H9 (cell line): ENCODE measurements around the gene PLCH2. TPM values are rescaled to one million over a fixed set of nuclear protein-coding genes. Genes with fewer than 3 reads are reported as not detected.

Experiments used
- DNase-seq: peaks from one replicate; pipeline ENCODE4 v3.0.0-alpha.2; 2017
- H2AFZ ChIP-seq: one replicate; pipeline ENCODE4 v1.6.1; 2013; ENCODE audit warnings: mild to moderate bottlenecking, low read length, control low read depth, moderate library complexity
- H2AK5ac ChIP-seq: 2 replicates; pipeline ENCODE4 v1.6.1; 2013; ENCODE audit warnings: low read length, control low read depth, mixed read lengths; ENCODE audit not compliant: insufficient read length
- H2BK120ac ChIP-seq: one replicate; pipeline ENCODE4 v1.6.1; 2013; ENCODE audit warnings: low read depth, mild to moderate bottlenecking, low read length, control low read depth, inconsistent platforms; ENCODE audit not compliant: poor library complexity, severe bottlenecking
- H2BK12ac ChIP-seq: 2 replicates; pipeline ENCODE4 v1.6.1; 2013; ENCODE audit warnings: low read length, control low read depth, mixed read lengths, low read depth; ENCODE audit not compliant: insufficient read length
- H2BK15ac ChIP-seq: 2 replicates; pipeline ENCODE4 v1.6.1; 2013; ENCODE audit warnings: low read depth, low read length, control low read depth
- H2BK20ac ChIP-seq: one replicate; pipeline ENCODE4 v1.6.1; 2013; ENCODE audit warnings: low read depth, mild to moderate bottlenecking, low read length, control low read depth, inconsistent platforms; ENCODE audit not compliant: poor library complexity, severe bottlenecking
- H2BK5ac ChIP-seq: 2 replicates; pipeline ENCODE4 v1.6.1; 2013; ENCODE audit warnings: low read length, control low read depth, mixed read lengths; ENCODE audit not compliant: insufficient read length
- H3K14ac ChIP-seq: 2 replicates; pipeline ENCODE4 v1.6.1; 2013; ENCODE audit warnings: low read length, control low read depth; ENCODE audit not compliant: insufficient read depth
- H3K18ac ChIP-seq: 2 replicates; pipeline ENCODE4 v1.6.1; 2013; ENCODE audit warnings: low read depth, mild to moderate bottlenecking, mixed read lengths, low read length, control low read depth; ENCODE audit not compliant: insufficient read length
- H3K23ac ChIP-seq: 2 replicates; pipeline ENCODE4 v1.6.1; 2013; ENCODE audit warnings: low read length, control low read depth, mixed read lengths, low read depth; ENCODE audit not compliant: insufficient read length
- H3K23me2 ChIP-seq: 2 replicates; pipeline ENCODE4 v1.6.1; 2013; ENCODE audit warnings: low read depth, mild to moderate bottlenecking, mixed read lengths, low read length, control low read depth; ENCODE audit not compliant: insufficient read length, poor library complexity, severe bottlenecking
- H3K27ac ChIP-seq: 2 replicates; pipeline ENCODE4 v1.5.1; 2013; ENCODE audit warnings: low read length, control low read depth, mixed read lengths, low read depth; ENCODE audit not compliant: insufficient read length
- H3K27me3 ChIP-seq: 2 replicates; pipeline ENCODE4 v1.6.1; 2013; ENCODE audit warnings: low read length, control low read depth, inconsistent platforms; ENCODE audit not compliant: insufficient read depth
- H3K4ac ChIP-seq: 2 replicates; pipeline ENCODE4 v1.6.1; 2013; ENCODE audit warnings: low read depth, mild to moderate bottlenecking, control low read depth, inconsistent platforms, low read length, moderate library complexity
- H3K4me1 ChIP-seq: 2 replicates; pipeline ENCODE4 v1.6.1; 2013; ENCODE audit warnings: low read length, control low read depth, inconsistent platforms; ENCODE audit not compliant: insufficient read depth
- H3K4me2 ChIP-seq: 2 replicates; pipeline ENCODE4 v1.6.1; 2013; ENCODE audit warnings: low read length, control low read depth, mixed read lengths; ENCODE audit not compliant: insufficient read length, insufficient read depth
- H3K56ac ChIP-seq: 2 replicates; pipeline ENCODE4 v1.6.1; 2013; ENCODE audit warnings: low read depth, mild to moderate bottlenecking, mixed read lengths, low read length, control low read depth; ENCODE audit not compliant: insufficient read length
- H3K79me1 ChIP-seq: 2 replicates; pipeline ENCODE4 v1.6.1; 2013; ENCODE audit warnings: low read depth, mild to moderate bottlenecking, moderate library complexity, low read length, control low read depth, inconsistent platforms; ENCODE audit not compliant: insufficient read depth, poor library complexity, severe bottlenecking
- H3K79me2 ChIP-seq: 2 replicates; pipeline ENCODE4 v1.6.1; 2013; ENCODE audit warnings: low read length, control low read depth, inconsistent platforms; ENCODE audit not compliant: insufficient read depth
- H3K9ac ChIP-seq: 2 replicates; pipeline ENCODE4 v1.6.1; 2013; ENCODE audit warnings: low read length, control low read depth, mixed read lengths; ENCODE audit not compliant: insufficient read length; ENCODE audit errors: extremely low read depth
- H3K9me3 ChIP-seq: one replicate; pipeline ENCODE4 v1.6.1; 2013; ENCODE audit warnings: low read depth, low read length, inconsistent platforms; ENCODE audit not compliant: control insufficient read depth
- H3T11ph ChIP-seq: one replicate; pipeline ENCODE4 v1.6.1; 2013; ENCODE audit warnings: mild to moderate bottlenecking, low read length, control low read depth, inconsistent platforms
- H4K20me1 ChIP-seq: one replicate; pipeline ENCODE4 v1.6.1; 2013; ENCODE audit not compliant: control insufficient read depth, insufficient read length, insufficient read depth
- H4K5ac ChIP-seq: 2 replicates; pipeline ENCODE4 v1.6.1; 2013; ENCODE audit warnings: low read depth, mild to moderate bottlenecking, mixed read lengths, low read length, control low read depth; ENCODE audit not compliant: insufficient read length
- H4K8ac ChIP-seq: replicated peaks from 2 replicates; pipeline ENCODE4 v1.6.1; 2013; ENCODE audit warnings: low read length, control low read depth, mixed read lengths, low read depth; ENCODE audit not compliant: insufficient read length
- H4K91ac ChIP-seq: 2 replicates; pipeline ENCODE4 v1.6.1; 2013; ENCODE audit warnings: low read depth, mild to moderate bottlenecking, moderate library complexity, mixed read lengths, low read length, control low read depth; ENCODE audit not compliant: insufficient read length
- H3K27ac Mint-ChIP-seq, 3 experiments: 2 replicates in 2 of 3; 3 replicates in 1 of 3; pipeline ENCODE4 v1.8.0; 2020 to 2021; ENCODE audit warnings: mixed read lengths in 3 of 3, mild to moderate bottlenecking in 1 of 3, moderate library complexity in 1 of 3
- H3K27me3 Mint-ChIP-seq: 2 replicates; pipeline ENCODE4 v1.8.0; 2021; ENCODE audit warnings: low read depth, mild to moderate bottlenecking, moderate library complexity, mixed read lengths
- H3K36me3 Mint-ChIP-seq, 3 experiments: 2 replicates in 2 of 3; 3 replicates in 1 of 3; pipeline ENCODE4 v1.8.0; 2020 to 2021; ENCODE audit warnings: low read depth in 3 of 3, mixed read lengths in 3 of 3; ENCODE audit not compliant: insufficient read depth in 1 of 3
- H3K4me1 Mint-ChIP-seq, 2 experiments: 2 replicates each; pipeline ENCODE4 v1.8.0; 2020; ENCODE audit warnings: mixed read lengths in 2 of 2
- H3K4me3 Mint-ChIP-seq, 2 experiments: 2 replicates in 1 of 2; 3 replicates in 1 of 2; pipeline ENCODE4 v1.8.0; 2020 to 2021; ENCODE audit warnings: mild to moderate bottlenecking in 2 of 2, mixed read lengths in 2 of 2, moderate library complexity in 1 of 2
- H3K9me3 Mint-ChIP-seq, 2 experiments: 2 replicates in 1 of 2; 3 replicates in 1 of 2; pipeline ENCODE4 v1.8.0; 2020; ENCODE audit warnings: mild to moderate bottlenecking in 2 of 2, mixed read lengths in 2 of 2, moderate library complexity in 1 of 2
- CTCF ChIP-seq: fragments of 200-600 bp; sonication (generic); conservative IDR thresholded peaks from 3 replicates; pipeline ENCODE4 v1.8.0; 2021; ENCODE audit warnings: antibody characterized with exemption, mild to moderate bottlenecking
- WGBS: extraction: QIAGEN DNeasy Blood & Tissue Kit; methylation state at CpG from one replicate; pipeline ENCODE4 v1.1.7; 2013; ENCODE audit warnings: missing lambda C conversion rate, low lambda C conversion rate, mixed read lengths; ENCODE audit not compliant: insufficient read length; ENCODE audit errors: extremely low coverage; 5-methylcytosine and 5-hydroxymethylcytosine counted together
- total RNA-seq: library from RNA; stranded (reverse); gene quantifications from 2 replicates; pipeline ENCODE4 v1.2.1, GENCODE V29; 2021

The PLCH2 gene
- total RNA-seq, 1 experiment from 2014 or later, result 0.09 TPM

DNA sequence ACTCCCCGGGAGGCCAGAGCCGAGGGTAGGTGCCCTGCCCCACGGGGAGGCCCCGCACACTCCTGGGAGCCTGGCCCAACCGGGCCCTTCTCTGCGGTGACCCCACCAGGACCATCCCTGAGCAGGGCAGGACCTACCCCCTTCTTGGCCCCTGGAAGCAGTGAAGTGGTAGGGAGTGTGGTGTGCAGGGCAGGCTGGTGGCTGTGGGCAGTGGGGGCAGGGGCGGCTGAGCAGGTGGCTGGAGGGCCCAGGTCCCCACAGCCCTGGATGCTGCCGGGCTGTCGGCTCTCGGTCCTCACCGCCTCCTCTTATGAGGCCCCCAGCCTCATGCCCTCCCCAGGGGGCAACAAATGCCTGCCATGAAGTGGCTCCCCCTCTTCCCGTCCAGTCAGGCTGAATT is 19.5 kb downstream of the PLCH2 start:
- no peak overlapping the region for H3K4me2 ChIP-seq
- no peak overlapping the region for H2AFZ ChIP-seq
- no peak overlapping the region for H2BK5ac ChIP-seq
- no peak overlapping the region for H4K91ac ChIP-seq
- Mint-ChIP-seq H3K27ac (no peak overlapping the region), H3K27me3 (peaks cover 28% of the 10 kb centered on the region), H3K9me3 (no peaks in the 10 kb centered on the region), H3K4me1 (0 out of 4 replicates have a peak, but pooled peaks cover 0 to 3% of the 10 kb centered on the region in 2 experiments), H3K36me3 (no peaks in the 10 kb centered on the region), H3K4me3 (no peak overlapping the region)
- no peak overlapping the region for H3K23ac ChIP-seq
- no peak overlapping the region for H4K8ac ChIP-seq
- no peaks in the 10 kb centered on the region for H4K20me1 ChIP-seq
- no peak overlapping the region for H3K4ac ChIP-seq
- no peaks in the 10 kb centered on the region for H3K79me2 ChIP-seq
- H3K27me3 ChIP-seq, result no peaks in the 10 kb centered on the region
- no peaks in the 10 kb centered on the region for H3K23me2 ChIP-seq
- no peak overlapping the region for H3K9ac ChIP-seq
- no peaks in the 10 kb centered on the region for H3K9me3 ChIP-seq
- no peaks in the 10 kb centered on the region for H3K79me1 ChIP-seq
- no peak overlapping the region for H2BK20ac ChIP-seq
- no peak overlapping the region for H3K27ac ChIP-seq
- no peak overlapping the region for H2BK120ac ChIP-seq
- no peaks in the 10 kb centered on the region for H3K4me1 ChIP-seq
- no peak overlapping the region for H3K18ac ChIP-seq
- no peak overlapping the region for H2BK15ac ChIP-seq
- no peak overlapping the region for H2AK5ac ChIP-seq
- no CpG with 5 or more reads among the region's 12 CpGs for WGBS
- H3T11ph ChIP-seq, result no peak overlapping the region
- H2BK12ac ChIP-seq, result no peak overlapping the region
- H3K56ac ChIP-seq, result no peak overlapping the region
- H4K5ac ChIP-seq, result no peak overlapping the region
- no peak for DNase-seq
- no peak for TF ChIP-seq CTCF
- H3K14ac ChIP-seq, result no peak overlapping the region
